Neural cell (in vitro differentiated cells): ENCODE data around the gene PCNX2. TPM values are rescaled to one million over a fixed set of nuclear protein-coding genes. Genes with fewer than 3 reads are reported as not detected.

Experiments used
- H2AFZ ChIP-seq: fragments of 200-600, 300-800 bp; sonication (generic), shearing (Covaris generic); 2 replicates; pipeline ENCODE4 v1.6.0; 2014; ENCODE audit warnings: low read depth, mild to moderate bottlenecking, antibody characterized with exemption, low read length, moderate library complexity
- H3F3A ChIP-seq: fragments of 200-600 bp; shearing (Covaris generic); 2 replicates; pipeline ENCODE4 v1.6.1; 2016; ENCODE audit warnings: mild to moderate bottlenecking, moderate library complexity, mixed read lengths, antibody characterized with exemption, low read length; ENCODE audit not compliant: insufficient read depth, poor library complexity, severe bottlenecking
- H3K27ac ChIP-seq: fragments of 200-600, 300-800 bp; sonication (generic), shearing (Covaris generic); 2 replicates; pipeline ENCODE4 v1.5.1; 2014; ENCODE audit warnings: mild to moderate bottlenecking, low read length, moderate library complexity
- H3K27me3 ChIP-seq: fragments of 300-800, 200-600 bp; sonication (generic), shearing (Covaris generic); 2 replicates; pipeline ENCODE4 v1.6.0; 2014; ENCODE audit warnings: mild to moderate bottlenecking, low read depth, low read length, moderate library complexity; ENCODE audit not compliant: insufficient read depth
- H3K36me3 ChIP-seq: fragments of 300-800, 200-600 bp; sonication (generic), shearing (Covaris generic); 2 replicates; pipeline ENCODE4 v1.5.1; 2014; ENCODE audit warnings: mild to moderate bottlenecking, antibody characterized with exemption, low read length, moderate library complexity; ENCODE audit not compliant: insufficient read depth
- H3K4me2 ChIP-seq: fragments of 300-800, 200-600 bp; sonication (generic), shearing (Covaris generic); 2 replicates; pipeline ENCODE4 v1.6.0; 2014; ENCODE audit warnings: mild to moderate bottlenecking, low read length
- H3K4me3 ChIP-seq: fragments of 300-800, 200-600 bp; sonication (generic), shearing (Covaris generic); 2 replicates; pipeline ENCODE4 v1.5.1; 2014; ENCODE audit warnings: mild to moderate bottlenecking, low read length, moderate library complexity
- H3K79me2 ChIP-seq: fragments of 200-600 bp; shearing (Covaris generic); replicated peaks from 2 replicates; pipeline ENCODE4 v1.6.0; 2014; ENCODE audit warnings: mild to moderate bottlenecking, low read length, moderate library complexity; ENCODE audit not compliant: insufficient read depth
- H3K9ac ChIP-seq: fragments of 300-800, 200-600 bp; sonication (generic), shearing (Covaris generic); 2 replicates; pipeline ENCODE4 v1.6.1; 2016; ENCODE audit warnings: mild to moderate bottlenecking, low read length, mixed read lengths
- H3K9me2 ChIP-seq: fragments of 200-600 bp; shearing (Covaris generic); 2 replicates; pipeline ENCODE4 v1.6.1; 2016; ENCODE audit warnings: mild to moderate bottlenecking, low read length, mixed read lengths; ENCODE audit not compliant: insufficient read depth
- H3K9me3 ChIP-seq: fragments of 200-600, 300-800 bp; sonication (generic), shearing (Covaris generic); 2 replicates; pipeline ENCODE4 v1.6.1; 2016; ENCODE audit warnings: mild to moderate bottlenecking, mixed run types, low read length, moderate library complexity, mixed read lengths
- H4K20me1 ChIP-seq: fragments of 200-600 bp; shearing (Covaris generic); 2 replicates; pipeline ENCODE4 v1.6.1; 2016; ENCODE audit warnings: mild to moderate bottlenecking, mixed run types; ENCODE audit not compliant: insufficient read depth
- CTCF ChIP-seq: fragments of 450-650 bp; IDR thresholded peaks from 2 replicates; pipeline ENCODE4 v1.5.1; 2014; ENCODE audit warnings: antibody characterized with exemption, mild to moderate bottlenecking, moderate library complexity; ENCODE audit not compliant: poor library complexity, severe bottlenecking
- EP300 ChIP-seq: fragments of 450-650 bp; conservative IDR thresholded peaks from 2 replicates; pipeline ENCODE4 v1.6.1; 2014; ENCODE audit warnings: antibody characterized with exemption, mild to moderate bottlenecking, moderate library complexity; ENCODE audit not compliant: poor library complexity, severe bottlenecking
- EZH2 ChIP-seq: fragments of 200-600, 300-800 bp; shearing (Covaris generic), sonication (generic); IDR thresholded peaks from 2 replicates; pipeline ENCODE4 v1.6.1; 2014; ENCODE audit warnings: antibody characterized with exemption, low read length, borderline replicate concordance, mild to moderate bottlenecking; ENCODE audit not compliant: insufficient read depth, poor library complexity, severe bottlenecking
- MXI1 ChIP-seq: fragments of 450-650 bp; conservative IDR thresholded peaks from 2 replicates; pipeline ENCODE4 v1.6.1; 2014; ENCODE audit warnings: antibody characterized with exemption, mild to moderate bottlenecking; ENCODE audit not compliant: poor library complexity, severe bottlenecking
- POLR2AphosphoS5 ChIP-seq: IDR thresholded peaks from 2 replicates; pipeline ENCODE4 v1.6.1; 2012
- RAD21 ChIP-seq: fragments of 450-650 bp; conservative IDR thresholded peaks from 2 replicates; pipeline ENCODE4 v1.6.1; 2014; ENCODE audit warnings: antibody characterized with exemption, mild to moderate bottlenecking, moderate library complexity
- SMC3 ChIP-seq: fragments of 450-650 bp; conservative IDR thresholded peaks from 2 replicates; pipeline ENCODE4 v1.6.1; 2014; ENCODE audit warnings: antibody characterized with exemption, mild to moderate bottlenecking, moderate library complexity; ENCODE audit not compliant: poor library complexity
- TAF1 ChIP-seq: IDR thresholded peaks from 2 replicates; pipeline ENCODE4 v1.6.1; 2012; ENCODE audit warnings: low read depth
- polyA plus RNA-seq: library from polyadenylated mRNA; depleted of rRNA; stranded (reverse); fragments of >200 nt; gene quantifications from 2 replicates; pipeline ENCODE4 v1.2.3, GENCODE V29; 2014
- TF ChIP-seq, protein P1 (sequence below): IDR thresholded peaks from 2 replicates; pipeline ENCODE4 v1.6.1; 2012; ENCODE audit warnings: borderline replicate concordance

PCNX2 gene
- polyA plus RNA-seq, 1 donor from 2014 or later = 17.2 TPM

DNA sequence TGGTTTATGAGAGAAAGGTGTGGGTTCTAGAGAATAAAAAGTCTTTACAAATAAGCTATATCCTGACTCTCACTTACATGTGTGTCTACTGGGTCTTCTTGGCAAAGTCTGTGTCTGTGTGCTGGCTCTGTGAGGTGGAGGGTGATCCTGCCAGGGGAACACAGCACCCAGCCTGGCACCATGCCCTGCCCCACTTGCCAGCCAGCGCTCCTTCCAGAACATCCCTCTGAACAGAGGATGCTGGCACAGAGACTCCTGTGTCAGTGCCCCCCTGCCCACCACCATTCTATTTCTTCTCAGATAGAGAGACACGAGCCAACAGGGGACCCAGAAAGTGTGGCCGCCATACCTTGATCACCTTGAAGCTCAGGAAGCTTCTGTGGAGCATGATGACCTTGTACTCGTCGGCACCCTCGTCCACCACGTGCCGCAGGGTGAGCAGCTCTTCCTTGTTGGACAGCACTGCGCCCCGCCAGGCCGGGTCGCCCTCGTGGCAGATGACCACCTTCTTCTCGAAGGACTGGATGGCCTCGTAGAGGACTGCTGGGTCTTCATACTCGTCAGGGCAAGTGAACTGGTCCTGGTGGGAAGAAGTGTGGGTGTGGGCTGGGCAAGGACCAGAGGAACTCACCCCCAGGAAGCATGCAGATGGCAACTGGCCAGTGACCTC is 295.4 kb downstream of the PCNX2 start:
- Histone ChIP-seq H3K79me2 (no peaks in the 10 kb centered on the region), H3K9me2 (no peaks in the 10 kb centered on the region), H2AFZ (no peak overlapping the region), H3K9me3 (no peaks in the 10 kb centered on the region), H3K27ac (no peak overlapping the region), H3K9ac (no peak overlapping the region), H3K27me3 (no peaks in the 10 kb centered on the region), H4K20me1 (no peaks in the 10 kb centered on the region), H3K4me3 (no peak overlapping the region), H3K4me2 (no peak overlapping the region), H3F3A (no peaks in the 10 kb centered on the region), H3K36me3 (peaks cover 16% of the 10 kb centered on the region)
- TF ChIP-seq EZH2 (no peak), POLR2AphosphoS5 (no peak), TAF1 (no peak), RAD21 (no peak), CTCF (no peak), SMC3 (no peak), MXI1 (no peak)
- TF ChIP-seq, protein P1, sequence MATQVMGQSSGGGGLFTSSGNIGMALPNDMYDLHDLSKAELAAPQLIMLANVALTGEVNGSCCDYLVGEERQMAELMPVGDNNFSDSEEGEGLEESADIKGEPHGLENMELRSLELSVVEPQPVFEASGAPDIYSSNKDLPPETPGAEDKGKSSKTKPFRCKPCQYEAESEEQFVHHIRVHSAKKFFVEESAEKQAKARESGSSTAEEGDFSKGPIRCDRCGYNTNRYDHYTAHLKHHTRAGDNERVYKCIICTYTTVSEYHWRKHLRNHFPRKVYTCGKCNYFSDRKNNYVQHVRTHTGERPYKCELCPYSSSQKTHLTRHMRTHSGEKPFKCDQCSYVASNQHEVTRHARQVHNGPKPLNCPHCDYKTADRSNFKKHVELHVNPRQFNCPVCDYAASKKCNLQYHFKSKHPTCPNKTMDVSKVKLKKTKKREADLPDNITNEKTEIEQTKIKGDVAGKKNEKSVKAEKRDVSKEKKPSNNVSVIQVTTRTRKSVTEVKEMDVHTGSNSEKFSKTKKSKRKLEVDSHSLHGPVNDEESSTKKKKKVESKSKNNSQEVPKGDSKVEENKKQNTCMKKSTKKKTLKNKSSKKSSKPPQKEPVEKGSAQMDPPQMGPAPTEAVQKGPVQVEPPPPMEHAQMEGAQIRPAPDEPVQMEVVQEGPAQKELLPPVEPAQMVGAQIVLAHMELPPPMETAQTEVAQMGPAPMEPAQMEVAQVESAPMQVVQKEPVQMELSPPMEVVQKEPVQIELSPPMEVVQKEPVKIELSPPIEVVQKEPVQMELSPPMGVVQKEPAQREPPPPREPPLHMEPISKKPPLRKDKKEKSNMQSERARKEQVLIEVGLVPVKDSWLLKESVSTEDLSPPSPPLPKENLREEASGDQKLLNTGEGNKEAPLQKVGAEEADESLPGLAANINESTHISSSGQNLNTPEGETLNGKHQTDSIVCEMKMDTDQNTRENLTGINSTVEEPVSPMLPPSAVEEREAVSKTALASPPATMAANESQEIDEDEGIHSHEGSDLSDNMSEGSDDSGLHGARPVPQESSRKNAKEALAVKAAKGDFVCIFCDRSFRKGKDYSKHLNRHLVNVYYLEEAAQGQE = no peak

- H4K20me1 ChIP-seq = no peaks in the 10 kb centered on the region
- no peak overlapping the region for H3K4me2 ChIP-seq
- no peaks in the 10 kb centered on the region for H3F3A ChIP-seq
- H3K27me3 ChIP-seq = no peaks in the 10 kb centered on the region
- peaks cover 3% of the 10 kb centered on the region for H3K9me3 ChIP-seq
- no peak overlapping the region for H3K4me3 ChIP-seq
- H3K27ac ChIP-seq = no peak overlapping the region
- no peak for TF ChIP-seq RAD21
- no peaks in the 10 kb centered on the region for H3K79me2 ChIP-seq
- H3K36me3 ChIP-seq = peaks cover 22% of the 10 kb centered on the region
- H3K9me2 ChIP-seq = no peaks in the 10 kb centered on the region
- H3K9ac ChIP-seq = no peak overlapping the region
- no peak overlapping the region for H2AFZ ChIP-seq
These were observed 296.9 kb downstream of the PCNX2 start for GRCh38 chr1:232998646-232999045.

DNA sequence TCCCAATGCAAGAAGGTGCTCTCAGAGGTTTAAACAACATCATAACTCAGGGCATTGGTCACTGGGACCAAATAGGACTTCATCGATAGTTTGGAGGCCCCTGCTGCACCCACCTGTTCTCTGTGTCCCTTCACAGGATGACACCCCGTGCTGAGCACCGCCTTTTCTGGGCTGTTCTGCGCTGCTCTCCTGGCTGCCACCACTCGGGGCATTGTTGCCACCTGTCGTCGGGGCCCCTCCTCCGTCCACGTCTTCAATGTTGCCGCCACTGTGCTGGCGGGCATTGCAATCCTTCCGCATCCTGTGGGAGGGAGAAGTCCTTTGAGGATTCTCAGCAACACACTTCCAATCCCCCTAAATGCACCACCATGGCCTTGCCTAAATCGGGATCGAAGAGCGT is 297.4 kb downstream of the PCNX2 start:
- Histone ChIP-seq H3K9ac (no peak overlapping the region), H4K20me1 (no peaks in the 10 kb centered on the region), H3K36me3 (peaks cover 23% of the 10 kb centered on the region), H3K9me3 (peaks cover 5% of the 10 kb centered on the region), H3K79me2 (no peaks in the 10 kb centered on the region), H3K4me3 (no peak overlapping the region), H3K9me2 (no peaks in the 10 kb centered on the region), H3K27me3 (no peaks in the 10 kb centered on the region), H3K27ac (no peak overlapping the region), H3K4me2 (no peak overlapping the region), H3F3A (no peaks in the 10 kb centered on the region), H2AFZ (no peak overlapping the region)
- TF ChIP-seq RAD21 (no peak), EP300 (no peak), POLR2AphosphoS5 (no peak), EZH2 (no peak), TAF1 (no peak), CTCF (no peak), SMC3 (no peak), MXI1 (no peak)
- TF ChIP-seq, protein P1 = no peak
